GM18858 (cell line): ENCODE data around the gene ZEB1.
"Not testable (repeated sequence)": the region's sequence is repeated elsewhere in the genome, so short reads cannot be mapped to it uniquely, and the experiment has no call there.

Source experiments
- ATAC-seq: cut with Tn5 transposase; IDR thresholded peaks from one replicate; pipeline ENCODE4 v1.9.1; 2021; ENCODE audit not compliant: unreplicated experiment

The ZEB1 gene

DNA sequence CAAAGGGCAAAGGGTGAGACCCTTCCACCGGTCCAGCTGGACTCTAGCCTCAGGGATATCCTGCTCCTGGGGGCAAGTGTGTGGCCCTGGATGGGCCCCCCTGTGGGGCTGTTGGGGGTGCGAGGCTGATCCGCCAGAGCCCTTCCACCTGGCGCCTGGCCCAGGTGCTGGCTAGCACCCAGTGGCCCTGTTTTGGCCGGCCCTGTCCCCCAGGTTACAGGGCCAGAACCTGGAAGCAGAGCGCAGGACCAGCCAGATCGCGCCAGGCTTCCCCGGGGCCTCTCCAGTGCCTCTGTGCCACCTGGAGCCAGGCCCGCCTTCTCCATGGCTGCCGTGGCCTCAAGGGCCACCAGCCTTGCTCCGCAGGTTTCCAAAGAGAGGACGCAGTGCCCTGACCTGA is 45.2 kb downstream of the ZEB1 start:
- not testable (repeated sequence) for ATAC-seq

DNA sequence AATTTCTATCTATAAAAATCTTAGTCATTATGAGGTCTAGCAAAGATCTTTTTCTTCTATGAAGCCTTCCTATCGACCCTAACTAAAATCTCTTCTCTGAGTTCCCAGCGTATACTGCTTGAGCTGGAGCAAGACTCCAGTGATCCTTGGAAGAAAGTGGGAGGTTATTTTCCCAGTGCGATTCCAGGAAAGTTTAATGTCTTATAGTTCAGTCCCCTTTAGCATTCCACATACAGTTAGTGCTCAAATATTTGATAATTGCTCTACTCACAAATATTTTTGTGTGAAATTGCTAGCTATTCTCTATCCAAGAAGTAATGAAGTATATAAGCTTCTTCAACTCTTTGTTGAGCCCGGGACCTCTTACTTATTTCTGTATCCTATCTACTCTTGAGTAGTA is 47.7 kb downstream of the ZEB1 start:
- no peak for ATAC-seq

DNA sequence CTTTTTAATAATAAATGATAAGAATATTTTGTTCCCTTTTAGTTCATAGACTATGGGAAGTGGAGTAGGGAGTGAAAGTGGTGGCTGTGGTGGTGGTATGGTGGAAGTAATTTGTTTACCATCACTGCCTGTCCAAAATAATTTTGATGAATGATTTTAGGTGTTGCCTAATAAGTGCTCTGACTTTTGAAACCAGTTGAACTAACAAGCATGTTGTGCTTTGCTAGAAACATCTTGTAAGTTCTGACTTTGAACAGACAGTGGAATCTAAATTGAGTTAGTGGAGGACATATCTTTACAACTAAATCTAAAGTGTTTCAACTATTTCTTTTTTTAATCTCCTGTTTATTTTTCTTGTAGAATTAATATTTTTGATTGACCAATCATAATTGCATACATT is 49.7 kb downstream of the ZEB1 start:
- ATAC-seq = no peak

DNA sequence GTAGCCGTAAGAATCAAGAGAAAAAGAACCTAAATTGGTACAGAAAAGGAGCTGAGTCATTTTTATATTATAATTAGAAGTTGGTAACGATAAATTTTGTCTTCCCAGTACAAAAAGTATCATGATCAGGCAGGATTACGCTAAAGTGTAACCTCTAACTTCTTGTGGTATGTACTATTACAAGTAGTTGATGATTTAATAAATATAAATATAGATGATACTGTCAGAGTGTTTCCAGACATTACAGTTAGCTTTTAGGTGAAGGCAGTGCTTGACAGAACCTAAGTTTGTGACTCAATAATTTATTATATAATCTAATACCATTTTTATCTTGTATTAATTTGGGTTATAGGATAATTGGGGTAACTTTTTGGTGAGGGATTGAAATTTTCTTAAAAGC is 53.4 kb downstream of the ZEB1 start:
- no peak for ATAC-seq

DNA sequence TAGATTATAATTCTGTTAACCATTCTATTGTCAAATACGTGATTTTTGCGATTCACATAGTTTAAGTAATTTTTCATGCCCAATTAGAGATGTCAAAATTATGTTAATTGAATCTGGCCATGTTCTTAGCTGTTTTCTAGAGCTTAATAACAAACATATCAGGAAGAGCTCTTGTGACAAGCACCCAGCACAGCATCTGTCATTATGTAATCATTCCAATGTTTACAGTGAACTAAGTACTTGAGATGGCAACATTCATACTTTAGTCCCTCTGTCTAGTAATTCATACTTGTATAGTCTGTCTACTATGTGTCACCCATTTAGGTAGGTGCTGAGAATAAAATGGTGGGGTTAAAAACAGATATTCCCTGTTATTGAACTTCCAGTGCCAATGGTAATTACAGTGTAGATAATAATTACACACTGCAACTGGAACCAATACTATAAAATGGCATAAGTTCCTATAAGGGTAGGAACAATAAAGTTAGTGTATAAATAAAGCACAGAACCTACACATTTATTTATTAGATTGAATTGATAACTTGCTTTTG is 55.2 kb downstream of the ZEB1 start:
- ATAC-seq = no peak

DNA sequence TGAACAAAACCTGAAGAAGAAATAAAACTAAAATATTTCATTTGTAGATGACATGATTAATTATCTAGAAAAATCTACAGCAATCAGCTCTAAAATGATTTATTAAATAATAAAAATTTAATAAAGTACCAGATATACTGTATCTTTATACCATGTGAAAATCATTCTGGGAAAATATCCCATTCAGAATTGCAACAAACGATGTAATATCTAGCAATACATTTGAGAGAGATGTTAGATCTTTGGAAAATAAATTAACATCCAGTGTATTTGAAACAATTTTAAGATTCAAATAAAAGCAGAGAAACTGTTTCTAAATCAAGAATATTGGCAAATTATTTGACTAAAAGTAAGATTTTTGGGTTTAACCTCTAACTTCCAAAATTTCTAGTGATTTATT is 62.2 kb downstream of the ZEB1 start:
- ATAC-seq = no peak

DNA sequence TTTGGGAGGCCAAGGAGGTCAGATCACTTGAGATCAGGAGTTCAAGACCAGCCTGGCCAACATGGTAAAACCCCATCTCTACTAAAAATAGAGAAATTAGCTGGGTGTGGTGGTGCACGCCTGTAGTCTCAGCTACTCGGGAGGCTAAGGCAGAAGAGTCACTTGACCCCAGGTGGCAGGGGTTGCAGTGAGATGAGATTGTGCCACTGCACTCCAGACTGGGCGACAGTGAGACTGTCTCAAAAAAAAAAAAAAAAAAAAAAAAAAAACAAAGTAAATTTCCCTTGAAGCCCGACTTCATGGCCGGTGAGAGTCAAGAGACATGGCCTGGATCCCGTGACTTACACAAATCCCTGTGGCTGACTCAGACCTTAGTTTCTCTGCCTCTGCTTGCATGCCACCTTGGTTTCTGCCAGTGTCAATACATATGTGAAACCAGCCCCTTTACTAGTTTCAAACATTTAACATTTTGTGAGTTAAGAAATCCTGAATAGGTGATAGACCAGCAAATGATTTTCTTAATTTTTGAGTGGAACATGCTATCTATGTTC is 62.8 kb downstream of the ZEB1 start:
- no peak for ATAC-seq

DNA sequence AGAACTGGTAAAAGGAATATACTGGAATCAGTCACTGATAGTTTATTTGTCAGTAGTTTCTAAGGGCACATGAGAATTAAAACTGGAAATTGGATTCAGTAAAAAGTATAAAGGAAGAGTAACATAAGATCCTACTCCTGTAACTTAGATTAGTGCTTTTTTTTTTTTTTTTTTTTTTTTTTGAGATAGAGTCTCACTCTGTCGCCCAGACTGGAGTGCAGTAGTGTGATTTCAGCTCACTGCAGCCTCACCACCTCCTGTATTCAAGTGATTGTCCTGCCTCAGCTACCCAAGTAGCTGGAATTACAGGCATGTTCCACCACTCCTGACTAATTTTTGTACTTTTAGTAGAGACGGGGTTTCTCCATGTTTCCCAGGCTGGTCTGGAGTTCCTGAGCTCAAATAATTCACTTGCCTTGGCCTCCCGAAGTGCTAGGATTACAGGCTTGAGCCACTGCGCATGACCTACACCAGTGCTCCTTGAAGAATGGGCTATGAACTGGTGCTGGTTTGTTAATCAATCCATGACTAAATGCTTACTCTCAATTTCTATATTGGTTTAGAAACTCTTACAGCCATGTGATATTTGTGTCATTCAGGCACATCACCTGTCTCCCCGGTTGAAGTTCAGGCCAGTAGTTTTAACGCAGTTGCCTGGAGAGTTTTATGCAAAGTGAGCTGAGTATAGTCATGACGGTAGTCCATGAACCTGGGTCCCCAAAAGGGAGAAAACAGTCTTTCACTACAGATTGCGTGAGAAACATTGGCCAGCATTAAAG is 65.0 kb downstream of the ZEB1 start:
- peak; percentile 95 for ATAC-seq

DNA sequence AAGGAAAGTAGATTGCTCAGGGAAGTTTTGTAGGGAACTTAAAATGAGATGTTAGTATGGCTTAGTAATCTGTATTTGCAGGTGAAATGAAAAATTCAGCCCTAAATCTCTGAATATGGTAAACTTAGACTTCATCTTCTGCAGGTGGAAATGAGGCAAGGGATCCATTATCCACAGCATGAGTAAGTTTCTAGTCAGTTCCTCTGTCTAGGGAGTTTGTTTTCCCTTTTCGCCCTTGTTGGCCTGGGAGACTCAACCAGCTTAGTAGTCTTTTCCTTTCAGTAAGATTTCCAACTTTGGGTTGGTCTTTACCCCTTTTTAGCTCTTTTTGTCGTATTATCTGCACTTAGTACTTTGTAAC is 65.6 kb downstream of the ZEB1 start:
- ATAC-seq = no peak

DNA sequence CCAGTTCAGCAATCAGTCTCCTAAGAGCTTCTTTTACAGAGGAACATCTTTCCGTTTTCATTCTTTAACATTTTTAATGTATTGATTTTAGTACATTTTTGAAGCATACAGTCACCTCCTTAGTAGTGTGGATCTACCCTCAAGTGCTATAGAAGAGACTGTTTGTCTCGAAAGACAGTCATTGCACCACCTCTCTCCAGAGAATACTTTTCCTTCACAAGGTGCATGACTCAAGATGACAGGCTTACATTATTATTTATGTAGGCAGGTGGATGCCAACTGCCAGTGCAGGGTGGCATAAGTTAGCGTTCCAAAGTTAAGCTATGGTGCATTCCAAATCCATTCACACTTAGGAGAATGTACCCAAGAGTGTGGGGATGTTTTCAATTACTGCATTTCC is 71.8 kb downstream of the ZEB1 start:
- no peak for ATAC-seq

DNA sequence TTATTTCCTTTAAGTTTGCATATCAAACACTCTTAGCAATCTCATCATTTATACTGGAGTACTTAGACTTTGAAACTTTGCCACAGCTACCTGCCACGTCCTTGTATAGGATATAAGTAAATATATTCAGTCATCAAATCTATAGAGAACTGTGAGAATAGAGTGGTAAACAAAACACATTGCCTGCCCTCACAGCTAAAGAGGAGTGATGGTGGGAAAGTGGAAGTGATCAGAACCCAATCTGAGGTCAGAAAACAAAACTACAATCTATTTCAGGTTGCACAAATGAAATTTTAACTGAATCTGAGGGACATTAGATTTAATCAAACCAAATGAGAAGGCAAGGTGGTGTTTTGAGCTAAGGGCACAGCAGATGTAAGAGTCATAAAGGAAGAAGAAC is 74.8 kb downstream of the ZEB1 start:
- ATAC-seq = peak; percentile 46

DNA sequence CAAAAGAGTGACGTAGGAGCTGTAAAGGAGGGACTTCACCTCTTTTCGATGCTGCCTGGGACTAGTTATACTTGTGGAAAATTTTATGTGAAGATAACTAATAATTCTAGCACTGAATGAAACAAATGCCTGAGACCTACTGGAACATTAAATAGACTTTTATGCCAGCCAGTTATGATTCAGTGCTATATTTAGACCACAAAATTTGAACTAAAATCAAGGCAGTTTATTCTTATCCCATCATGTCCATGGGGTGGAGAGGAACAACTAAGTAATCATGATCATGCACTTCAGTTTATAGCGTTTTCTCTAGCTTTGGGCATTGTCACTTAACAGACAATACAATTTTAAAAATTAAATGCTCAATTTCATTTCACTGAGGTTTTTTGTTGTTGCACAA is 76.7 kb downstream of the ZEB1 start:
- ATAC-seq = no peak

DNA sequence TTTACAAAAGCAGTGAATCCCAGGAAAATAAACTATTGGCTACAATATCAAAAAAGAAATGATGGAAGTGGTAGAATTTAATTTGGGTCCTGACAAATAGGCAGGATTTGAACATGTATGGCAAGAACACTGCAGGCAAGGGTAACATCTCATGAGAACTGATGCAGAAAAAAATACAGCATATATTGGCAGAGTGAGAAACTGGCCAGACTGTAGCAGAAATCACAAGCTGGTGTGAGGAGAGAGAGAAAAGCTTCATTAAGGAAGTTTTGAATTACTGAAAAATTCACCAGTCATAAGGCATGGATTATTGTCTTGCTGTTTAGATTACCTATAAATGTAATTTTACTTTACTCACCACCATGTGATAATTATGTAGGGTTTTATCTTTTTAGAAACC is 77.4 kb downstream of the ZEB1 start:
- ATAC-seq = no peak

DNA sequence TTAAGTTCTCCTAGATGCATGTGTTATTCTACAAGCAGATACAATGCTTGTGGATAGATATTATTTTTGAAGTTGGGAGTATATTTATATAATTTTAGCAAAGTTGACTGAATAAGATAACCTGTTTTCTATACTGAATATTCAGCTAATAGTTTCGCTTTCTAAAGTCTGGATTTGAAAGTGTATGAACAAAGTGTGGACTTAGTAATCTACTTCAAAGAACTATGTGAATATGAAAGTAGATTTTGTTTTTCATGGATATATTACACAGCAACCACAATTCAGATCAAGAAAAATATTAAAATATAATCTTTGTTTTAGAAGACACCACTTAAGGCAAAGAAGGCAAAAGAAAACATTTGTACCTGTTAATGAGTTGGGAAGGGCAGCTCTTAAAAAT is 78.8 kb downstream of the ZEB1 start:
- no peak for ATAC-seq

DNA sequence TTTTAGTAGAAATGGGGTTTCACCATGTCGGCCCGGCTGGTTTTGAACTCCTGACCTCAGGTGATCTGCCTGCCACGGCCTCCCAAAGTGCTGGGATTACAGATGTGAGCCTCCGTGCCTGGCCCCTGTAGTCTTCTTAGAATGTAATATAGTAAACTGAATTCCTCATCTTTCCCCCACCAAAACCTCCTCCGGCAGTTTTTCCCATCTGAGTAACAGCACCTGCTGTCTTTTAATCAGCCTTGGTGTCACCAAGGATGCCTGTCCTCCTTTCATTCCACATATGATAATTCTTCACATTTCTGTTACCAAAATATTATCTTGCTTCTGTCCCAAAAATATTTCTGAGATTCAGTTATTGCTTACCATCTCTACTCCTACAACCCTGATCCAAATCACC is 80.2 kb downstream of the ZEB1 start:
- ATAC-seq = no peak

DNA sequence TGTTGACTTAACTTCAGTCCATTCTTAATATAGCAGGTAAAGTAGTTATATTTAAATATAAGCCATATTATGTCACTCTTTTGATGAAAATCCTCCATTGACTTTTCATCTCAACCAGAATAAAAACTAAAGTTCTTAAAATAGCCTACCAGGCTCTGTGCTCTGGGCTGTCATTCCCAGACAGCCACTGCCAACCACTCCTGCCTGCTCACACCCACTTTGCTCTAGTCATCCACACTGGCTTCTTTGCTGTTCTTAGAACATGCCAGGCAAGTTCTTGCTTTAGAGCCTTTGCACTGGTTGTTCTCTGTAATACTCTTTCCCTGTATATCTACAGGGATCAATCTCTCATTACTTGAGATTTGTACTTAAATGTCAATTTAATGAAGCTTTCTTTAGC is 80.6 kb downstream of the ZEB1 start:
- ATAC-seq = no peak

DNA sequence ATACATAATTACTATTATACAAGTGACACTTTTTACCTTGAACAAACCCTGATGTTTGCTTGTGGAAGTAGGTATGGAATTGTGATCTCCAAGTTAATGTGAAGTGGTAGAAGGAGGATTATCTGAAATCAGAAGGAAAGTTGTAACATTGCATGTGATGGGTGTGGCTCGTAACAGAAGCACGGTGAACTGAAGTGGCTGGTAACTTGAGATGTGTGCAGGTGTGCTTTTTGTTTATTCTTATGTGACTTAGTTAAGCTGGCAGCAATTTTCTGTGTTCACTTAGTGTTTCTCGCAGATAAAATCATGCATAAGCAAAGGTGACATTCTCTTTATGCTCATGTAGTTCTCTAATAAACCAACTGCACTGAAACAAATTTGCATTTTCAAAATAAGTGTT is 82.3 kb downstream of the ZEB1 start:
- no peak for ATAC-seq

DNA sequence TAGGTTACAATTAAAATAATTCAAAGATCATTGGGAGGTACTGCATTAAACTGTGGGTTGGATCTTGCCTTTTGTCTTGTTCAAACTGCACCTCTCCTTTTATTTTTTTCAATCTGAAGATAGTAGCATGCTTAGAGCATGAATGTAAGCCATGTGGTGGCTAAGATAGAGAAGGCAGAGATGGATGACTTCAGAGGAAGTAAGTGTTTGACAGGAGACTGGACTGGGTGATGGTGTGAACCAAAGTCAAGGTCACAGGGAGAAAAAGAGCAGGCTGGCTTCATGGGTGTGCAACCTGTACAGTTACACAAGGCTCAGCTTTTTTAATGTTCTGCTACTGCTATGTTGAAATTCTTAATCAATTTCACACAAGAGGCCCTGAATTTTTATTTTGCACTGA is 85.6 kb downstream of the ZEB1 start:
- ATAC-seq = no peak

DNA sequence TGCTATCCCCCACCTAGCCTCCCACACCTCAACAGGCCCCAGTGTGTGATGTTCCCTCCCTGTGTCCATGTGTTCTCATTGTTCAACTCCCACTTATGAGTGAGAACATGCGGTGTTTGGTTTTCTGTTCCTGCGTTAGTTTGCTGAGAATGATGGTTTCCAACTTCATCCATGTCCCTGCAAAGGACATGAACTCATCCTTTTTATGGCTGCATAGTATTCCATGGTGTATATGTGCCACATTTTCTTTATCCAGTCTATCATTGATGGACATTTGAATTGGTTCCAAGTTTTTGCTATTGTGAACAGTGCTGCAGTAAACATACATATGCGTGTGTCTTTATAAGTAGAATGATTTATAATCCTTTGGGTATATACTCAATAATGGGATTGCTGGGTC is 86.8 kb downstream of the ZEB1 start:
- ATAC-seq = not testable (repeated sequence)

DNA sequence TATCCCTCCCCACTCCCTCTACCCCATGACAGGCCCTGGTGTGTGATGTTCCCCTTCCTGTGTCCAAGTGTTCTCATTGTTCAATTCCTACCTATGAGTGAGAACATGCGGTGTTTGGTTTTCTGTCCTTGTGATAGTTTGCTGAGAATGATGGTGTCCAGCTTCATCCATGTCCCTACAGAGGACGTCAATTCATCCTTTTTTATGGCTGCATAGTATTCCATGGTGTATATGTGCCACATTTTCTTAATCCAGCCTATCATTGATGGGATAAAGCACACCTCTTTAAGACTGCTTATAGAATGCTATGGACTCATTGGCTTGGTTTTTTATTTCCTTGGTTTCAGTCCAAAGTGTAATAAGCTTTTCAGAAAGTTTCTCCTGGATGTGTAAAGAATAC is 93.4 kb downstream of the ZEB1 start:
- not testable (repeated sequence) for ATAC-seq

DNA sequence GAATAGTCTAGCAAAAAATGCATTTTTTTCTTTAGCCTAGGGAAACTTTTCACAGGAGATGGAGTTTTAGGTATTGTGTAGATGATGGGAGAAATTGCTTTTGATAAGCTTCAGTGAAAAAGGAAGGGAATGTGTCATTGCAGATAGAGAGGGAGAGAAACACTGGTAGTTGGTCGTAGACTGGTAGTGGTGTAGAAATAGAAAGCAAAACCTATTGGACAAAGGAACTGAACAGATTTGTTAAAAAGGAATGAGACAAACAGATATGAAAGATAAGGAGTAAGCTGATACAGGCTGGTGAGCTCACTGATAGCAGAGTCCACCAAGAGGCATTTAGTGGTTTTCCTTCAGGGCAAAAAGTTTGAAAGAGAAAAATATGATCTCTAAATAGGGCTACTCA is 94.3 kb downstream of the ZEB1 start:
- no peak for ATAC-seq

DNA sequence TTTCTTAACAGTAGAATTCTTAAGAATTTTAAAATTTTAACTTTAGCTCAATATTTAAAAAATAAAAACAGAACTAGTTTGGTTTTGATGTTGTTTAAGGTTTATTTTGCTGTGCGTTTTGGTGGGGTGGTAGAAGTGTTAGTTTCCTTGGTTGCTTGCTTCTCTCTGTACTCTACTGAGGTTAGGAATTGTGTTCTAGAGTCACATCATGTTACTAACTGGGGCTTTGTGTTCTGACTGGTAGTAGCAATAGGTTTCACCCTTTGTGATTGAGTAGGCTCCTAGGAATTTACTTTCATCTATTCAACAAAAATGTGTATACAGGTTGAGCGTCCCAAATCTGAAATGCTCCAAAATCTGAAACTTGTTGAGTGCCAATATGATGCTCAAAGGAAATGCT is 99.5 kb downstream of the ZEB1 start:
- no peak for ATAC-seq
